GM19023 (cell line): ENCODE results near the gene NDRG4.
"Not testable (repeated sequence)": the region's sequence is repeated elsewhere in the genome, so short reads cannot be mapped to it uniquely, and the experiment has no call there.

ENCODE experiments used
- ATAC-seq: cut with Tn5 transposase; IDR thresholded peaks from one replicate; pipeline ENCODE4 v1.9.1; 2021; ENCODE audit warnings: mild to moderate bottlenecking, moderate library complexity; ENCODE audit not compliant: unreplicated experiment

Gene NDRG4

DNA sequence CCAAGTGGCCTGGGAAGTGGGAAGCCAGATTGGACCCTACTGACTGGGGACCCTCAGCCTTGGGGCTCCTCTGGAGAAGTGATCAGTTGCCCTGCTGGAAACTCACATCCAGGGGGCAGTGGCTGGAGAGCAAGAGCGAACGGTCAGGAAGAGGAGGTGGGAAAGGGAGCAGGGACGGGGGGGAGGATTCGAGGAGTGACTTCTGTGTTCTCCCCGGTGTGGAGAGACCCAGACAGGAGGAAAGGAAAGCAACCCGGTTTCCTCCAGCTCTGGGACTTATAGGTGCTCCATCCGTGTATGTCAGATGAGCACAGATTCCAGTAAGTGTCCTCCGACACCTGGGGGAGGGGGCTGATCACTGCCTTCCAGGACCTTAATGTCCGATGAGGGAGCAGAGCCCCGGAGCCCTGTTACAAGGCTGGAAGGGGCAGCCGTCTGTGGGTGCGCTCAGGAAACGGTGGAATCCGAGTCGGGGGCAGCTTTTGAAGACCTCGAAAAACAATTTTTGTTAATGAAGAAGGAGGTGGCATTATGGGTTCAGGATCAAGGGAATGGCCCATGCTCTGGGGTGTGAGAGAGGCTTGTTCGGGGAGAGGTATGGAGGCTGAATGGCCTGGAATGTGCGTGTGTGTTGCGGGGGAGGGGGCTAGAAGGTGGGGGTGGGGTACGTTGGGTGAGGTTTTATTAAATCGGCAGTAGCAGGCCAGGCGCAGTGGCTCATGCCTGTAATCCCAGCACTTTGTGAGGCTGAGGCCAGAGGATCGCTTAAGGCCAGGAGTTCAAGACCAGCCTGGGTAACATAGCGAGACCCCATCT, 34.8 kb upstream of the NDRG4 start:
- ATAC-seq: no peak

GRCh38 chr16:58465817-58466216, 34.1 kb upstream of the NDRG4 start:
- no peak for ATAC-seq

DNA sequence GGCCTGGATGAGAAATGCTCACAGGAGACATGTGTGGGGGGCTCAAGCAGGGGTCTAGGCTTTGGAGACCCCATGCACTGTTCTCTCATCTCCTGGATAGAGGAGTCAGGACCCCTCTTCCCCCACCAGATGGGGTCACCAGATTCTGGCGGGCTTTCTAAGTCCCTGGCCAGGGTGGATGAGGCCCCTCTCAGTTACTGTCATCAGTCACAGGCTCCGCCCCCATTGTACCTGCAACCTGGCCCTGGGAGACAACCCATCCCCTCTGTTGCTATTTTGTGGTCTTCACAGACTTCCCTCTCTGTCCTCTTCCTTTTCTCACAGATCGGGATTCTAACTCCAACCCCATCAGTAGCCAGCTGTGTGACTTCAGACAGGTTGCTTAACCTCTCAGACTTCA, 33.5 kb upstream of the NDRG4 start:
- ATAC-seq: no peak

- no peak for ATAC-seq
Observed at GRCh38 chr16:58467905-58468304, 32.0 kb upstream of the NDRG4 start.

- no peak for ATAC-seq
Observed at GRCh38 chr16:58471209-58471975, 28.6 kb upstream of the NDRG4 start.

DNA sequence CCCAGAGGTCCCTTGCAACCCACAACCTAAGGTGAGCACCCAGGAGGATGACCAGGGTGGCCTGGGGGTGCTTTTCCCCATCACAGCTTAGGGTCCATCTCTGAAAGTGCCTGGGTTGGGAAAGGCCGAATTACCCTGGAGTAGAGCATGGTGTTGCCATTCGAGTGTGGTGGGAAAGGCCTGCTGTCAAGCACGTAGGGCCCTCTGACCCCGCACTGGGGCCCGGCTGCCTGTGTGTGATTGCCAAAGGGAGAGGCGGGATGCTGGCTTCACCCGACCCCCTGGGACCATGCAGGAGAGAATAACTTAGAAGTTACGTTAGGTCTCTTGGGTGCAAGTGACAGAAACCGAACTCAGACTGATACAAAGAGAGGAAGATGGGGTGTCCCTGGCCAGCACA, 27.7 kb upstream of the NDRG4 start:
- no peak for ATAC-seq

- ATAC-seq: no peak
Observed at GRCh38 chr16:58472827-58473226, 27.1 kb upstream of the NDRG4 start.

DNA sequence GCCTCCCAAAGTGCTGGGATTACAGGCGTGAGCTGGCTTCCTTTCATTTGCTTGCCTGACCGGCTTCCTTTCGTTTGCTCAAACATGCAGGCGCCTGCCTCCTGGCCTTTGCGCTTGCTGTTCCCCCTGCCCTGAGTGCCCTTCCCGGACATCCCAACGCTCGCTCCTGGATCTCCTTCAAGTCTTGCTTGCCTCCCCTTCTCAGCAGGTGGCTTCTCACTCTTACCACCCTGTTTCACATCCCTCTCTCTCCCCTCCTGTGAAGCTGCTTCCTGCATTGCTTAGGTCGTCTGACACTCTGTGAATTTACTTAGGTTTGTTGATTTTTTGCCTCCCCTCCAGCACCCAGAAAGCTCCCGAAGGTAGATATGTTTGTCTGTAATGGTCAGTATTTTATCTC, 25.6 kb upstream of the NDRG4 start:
- no peak for ATAC-seq

- no peak for ATAC-seq
Observed at GRCh38 chr16:58475091-58475619, 24.8 kb upstream of the NDRG4 start.

DNA sequence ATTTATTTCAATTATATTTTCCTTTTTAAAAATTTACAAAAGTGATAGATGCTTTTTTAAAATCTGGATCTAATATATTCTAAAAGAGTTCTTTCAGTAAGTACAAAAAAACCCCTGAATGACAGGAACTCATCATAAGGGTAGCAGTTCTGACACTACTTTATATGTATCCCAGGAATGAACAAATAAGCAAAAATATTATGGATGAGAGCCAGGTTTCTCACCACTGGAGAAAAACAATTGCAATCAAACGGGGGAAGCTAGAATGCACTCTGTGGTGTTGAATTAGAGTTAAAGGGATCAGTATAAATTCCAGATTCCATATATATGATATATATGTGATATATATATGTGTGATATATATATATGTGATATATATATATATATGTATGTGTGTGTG, 23.2 kb upstream of the NDRG4 start:
- no peak for ATAC-seq

DNA sequence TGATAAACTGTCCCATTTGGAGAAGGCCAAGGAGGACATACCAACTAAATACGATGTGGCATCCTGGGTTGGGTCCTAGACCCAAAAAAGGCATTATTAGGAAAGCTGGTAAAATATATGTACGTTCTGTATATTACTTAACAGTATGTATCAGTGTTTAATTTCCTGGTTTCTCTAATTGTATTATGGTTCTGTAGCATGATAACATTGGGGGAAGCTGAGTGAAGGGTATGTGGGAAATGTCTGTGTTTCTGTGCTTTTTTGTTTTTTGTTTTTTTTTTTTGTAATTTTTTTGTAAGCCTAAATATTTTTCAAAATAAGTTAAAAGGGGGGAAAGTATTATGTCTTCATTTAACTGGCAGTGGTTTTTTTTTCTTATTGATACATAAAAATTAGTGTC, 21.5 kb upstream of the NDRG4 start:
- no peak for ATAC-seq

- ATAC-seq: no peak
Observed at GRCh38 chr16:58481226-58481869, 18.6 kb upstream of the NDRG4 start.

DNA sequence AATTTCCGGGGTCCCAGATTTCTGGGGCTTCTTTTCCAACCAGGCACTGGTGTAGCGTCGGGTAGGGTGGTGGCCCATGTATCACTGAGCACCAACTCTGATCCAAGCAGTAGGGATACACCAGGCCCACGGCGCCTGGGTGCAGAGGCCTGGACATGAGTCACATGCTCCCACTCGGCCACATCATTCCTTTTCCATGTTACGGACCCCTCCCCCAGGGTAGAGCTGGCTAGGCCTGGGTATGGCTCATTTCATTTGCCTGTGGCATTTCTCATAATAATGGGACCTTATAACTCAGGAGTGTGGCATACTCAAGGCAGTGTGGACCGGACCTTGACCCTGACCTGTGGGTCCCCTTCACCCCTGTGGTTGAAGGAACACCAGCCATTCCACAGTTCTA, 18.0 kb upstream of the NDRG4 start:
- no peak for ATAC-seq

- no peak for ATAC-seq
Observed at GRCh38 chr16:58485184-58485887, 14.6 kb upstream of the NDRG4 start.

- ATAC-seq: peak; percentile 66
Observed at GRCh38 chr16:58487566-58488351, 12.2 kb upstream of the NDRG4 start.

DNA sequence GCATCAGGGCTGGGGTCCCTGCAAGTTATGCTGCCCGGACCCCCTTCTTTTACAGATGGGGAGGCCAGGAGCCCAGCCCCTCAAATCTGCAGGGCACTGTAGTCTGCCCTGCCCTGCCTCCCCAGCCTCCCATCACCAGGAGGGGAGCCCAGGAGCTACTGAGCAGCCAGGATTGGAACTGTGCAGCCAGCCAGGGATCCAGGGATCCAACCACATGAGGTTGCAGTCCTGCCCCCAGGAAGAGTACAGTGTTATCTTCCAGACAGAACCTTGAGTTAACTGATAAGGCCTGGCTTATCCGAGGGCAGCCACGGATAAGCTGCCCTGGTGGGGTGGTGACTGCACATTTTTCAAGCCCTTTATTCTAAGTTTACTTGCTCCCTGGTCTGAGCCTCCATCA, 11.4 kb upstream of the NDRG4 start:
- ATAC-seq: no peak

GRCh38 chr16:58490065-58490464, 9.9 kb upstream of the NDRG4 start:
- ATAC-seq: no peak

- not testable (repeated sequence) for ATAC-seq
Observed at GRCh38 chr16:58490539-58490938, 9.4 kb upstream of the NDRG4 start.

GRCh38 chr16:58492066-58492465, 7.9 kb upstream of the NDRG4 start:
- no peak for ATAC-seq

- no peak for ATAC-seq
Observed at GRCh38 chr16:58492735-58493134, 7.2 kb upstream of the NDRG4 start.
